GM23338 (cell line): Measurements from ENCODE around the gene TIAM1. TPM values are rescaled to one million over a fixed set of nuclear protein-coding genes. Genes with fewer than 3 reads are reported as not detected.

Experiments
- ATAC-seq: fragments of 200-7000 bp; cut with Tn5 transposase; 3 replicates; pipeline ENCODE4 v1.9.1; 2020
- DNase-seq: peaks from one replicate; pipeline ENCODE4 v3.0.0-alpha.2; 2015; ENCODE audit warnings: low spot score
- H2AFZ ChIP-seq: fragments of 200-600 bp; sonication (generic); 2 replicates; pipeline ENCODE4 v1.8.0; 2016; ENCODE audit warnings: antibody characterized with exemption, mild to moderate bottlenecking, moderate library complexity
- H3F3A ChIP-seq: fragments of 200-600 bp; sonication (generic); replicated peaks from 2 replicates; pipeline ENCODE4 v1.8.0; 2017; ENCODE audit warnings: antibody characterized with exemption, mixed run types, low read depth
- H3K27ac ChIP-seq: fragments of 200-600 bp; sonication (generic); 2 replicates; pipeline ENCODE4 v1.6.1; 2016; ENCODE audit warnings: low read depth
- H3K27me3 ChIP-seq: fragments of 200-600 bp; sonication (generic); 2 replicates; pipeline ENCODE4 v1.8.0; 2016; ENCODE audit warnings: mild to moderate bottlenecking, mixed run types, moderate library complexity; ENCODE audit not compliant: insufficient read depth
- H3K36me3 ChIP-seq: fragments of 200-600 bp; sonication (generic); 2 replicates; pipeline ENCODE4 v1.8.0; 2016; ENCODE audit warnings: mild to moderate bottlenecking; ENCODE audit not compliant: insufficient read depth
- H3K4me1 ChIP-seq: fragments of 200-600 bp; sonication (generic); 2 replicates; pipeline ENCODE4 v1.8.0; 2016; ENCODE audit warnings: mild to moderate bottlenecking, moderate library complexity; ENCODE audit not compliant: insufficient read depth
- H3K4me2 ChIP-seq: fragments of 200-600 bp; sonication (generic); 2 replicates; pipeline ENCODE4 v1.7.1; 2017; ENCODE audit warnings: mixed run types
- H3K4me3 ChIP-seq: fragments of 200-600 bp; sonication (generic); 2 replicates; pipeline ENCODE4 v1.6.1; 2016; ENCODE audit warnings: mixed run types
- H3K79me2 ChIP-seq: fragments of 200-600 bp; sonication (generic); replicated peaks from 2 replicates; pipeline ENCODE4 v1.8.0; 2017; ENCODE audit warnings: mild to moderate bottlenecking; ENCODE audit not compliant: insufficient read depth
- H3K9me2 ChIP-seq: fragments of 200-600 bp; sonication (generic); 2 replicates; pipeline ENCODE4 v1.8.0; 2017; ENCODE audit not compliant: insufficient read depth
- H4K20me1 ChIP-seq: fragments of 200-600 bp; sonication (generic); replicated peaks from 2 replicates; pipeline ENCODE4 v1.8.0; 2017; ENCODE audit warnings: mild to moderate bottlenecking; ENCODE audit not compliant: insufficient read depth
- H3K27ac Mint-ChIP-seq: 2 replicates; pipeline ENCODE4 v1.8.0; 2020; ENCODE audit warnings: inconsistent platforms, mild to moderate bottlenecking, moderate library complexity, mixed read lengths
- H3K27me3 Mint-ChIP-seq: 3 replicates; pipeline ENCODE4 v1.8.0; 2022; ENCODE audit warnings: low read depth, mild to moderate bottlenecking, moderate library complexity, mixed read lengths, inconsistent platforms; ENCODE audit not compliant: insufficient read depth, poor library complexity
- H3K36me3 Mint-ChIP-seq: 3 replicates; pipeline ENCODE4 v1.8.0; 2021; ENCODE audit warnings: low read depth, mild to moderate bottlenecking, inconsistent platforms, moderate library complexity, mixed read lengths
- H3K4me1 Mint-ChIP-seq: 3 replicates; pipeline ENCODE4 v1.8.0; 2020; ENCODE audit warnings: mild to moderate bottlenecking, inconsistent platforms, mixed read lengths
- H3K4me3 Mint-ChIP-seq: 3 replicates; pipeline ENCODE4 v1.8.0; 2021; ENCODE audit warnings: moderate library complexity, mild to moderate bottlenecking, inconsistent platforms, mixed read lengths
- H3K9me3 Mint-ChIP-seq: 3 replicates; pipeline ENCODE4 v1.8.0; 2020; ENCODE audit warnings: moderate library complexity, mild to moderate bottlenecking, inconsistent platforms, mixed read lengths
- CTCF ChIP-seq, 2 experiments: fragments of 200-600 bp in 1 of 2; sonication (generic) in 1 of 2; conservative IDR thresholded peaks; 2 replicates each; pipeline versions ENCODE4 v1.5.1 to v1.6.1; 2016 to 2017; ENCODE audit warnings: antibody characterized with exemption in 2 of 2, low read depth in 2 of 2, mild to moderate bottlenecking in 2 of 2, moderate library complexity in 1 of 2
- EZH2 ChIP-seq: fragments of 200-600 bp; sonication (generic); IDR thresholded peaks from one replicate; pipeline ENCODE4 v1.8.0; 2017; ENCODE audit warnings: antibody characterized with exemption, mild to moderate bottlenecking, low read depth; ENCODE audit not compliant: unreplicated experiment
- NANOG ChIP-seq: IDR thresholded peaks from 2 replicates; pipeline ENCODE4 v1.6.1; 2016; ENCODE audit warnings: antibody characterized with exemption, borderline replicate concordance
- STAT1 ChIP-seq: IDR thresholded peaks from one replicate; pipeline ENCODE4 v1.6.1; 2016; ENCODE audit warnings: antibody characterized with exemption; ENCODE audit not compliant: unreplicated experiment
- ZNF462 ChIP-seq: fragments of 250-450 bp; sonication (Bioruptor Pico); IDR thresholded peaks from 2 replicates; pipeline ENCODE4 v1.5.0; 2020; ENCODE audit warnings: mild to moderate bottlenecking, moderate library complexity
- polyA plus RNA-seq: library from polyadenylated mRNA; unstranded; fragments of >200 nt; fragmentation: Nextera tagmentation; extraction: Ambion mirVana; gene quantifications from 2 replicates; pipeline ENCODE4 v1.2.1, GENCODE V29; 2016
- total RNA-seq: library from RNA; depleted of rRNA; stranded (reverse); fragments of >200 nt; shearing (Covaris generic); gene quantifications from 2 replicates; pipeline ENCODE4 v1.2.3, GENCODE V29; 2014

TIAM1 gene
- total and polyA plus RNA-seq, 2 experiments from 2014 or later, result 18.5 to 20.0 TPM

- H3K27me3 Mint-ChIP-seq, result peaks cover 2% of the 10 kb centered on the region
- Histone ChIP-seq H2AFZ (no peak overlapping the region), H3K36me3 (no peaks in the 10 kb centered on the region; the same call in 1 of the 2 replicates), H3K27me3 (no peaks in the 10 kb centered on the region), H3K27ac (no peak overlapping the region), H3F3A (no peaks in the 10 kb centered on the region), H4K20me1 (no peaks in the 10 kb centered on the region), H3K79me2 (no peaks in the 10 kb centered on the region), H3K9me2 (0 out of 2 replicates have a peak, but pooled peaks cover 5% of the 10 kb centered on the region), H3K4me2 (no peak overlapping the region), H3K4me1 (peaks cover 12% of the 10 kb centered on the region), H3K4me3 (no peak overlapping the region)
- DNase-seq, result no peak
- H3K36me3 Mint-ChIP-seq, result peaks cover 11% of the 10 kb centered on the region; the same call in 2 of the 3 replicates
- H3K27ac Mint-ChIP-seq, result no peak overlapping the region
- peaks cover 38% of the 10 kb centered on the region for H3K4me1 Mint-ChIP-seq
- no peak for ATAC-seq
- H3K4me3 Mint-ChIP-seq, result no peak overlapping the region
- TF ChIP-seq CTCF (conservative IDR thresholded peaks at IDR 0.05; ENCODE audit: low read depth in 2 of 2) (no peak), STAT1 (no peak), EZH2 (no peak), NANOG (no peak), ZNF462 (no peak)
- no peaks in the 10 kb centered on the region for H3K9me3 Mint-ChIP-seq
Observed at GRCh38 chr21:31190516-31190915, 153.5 kb downstream of the TIAM1 start.
